HG03039 (cell line): ENCODE results near the gene TMC8.
"Not testable (repeated sequence)": the region's sequence is repeated elsewhere in the genome, so short reads cannot be mapped to it uniquely, and the experiment has no call there.

Experiments
- ATAC-seq: cut with Tn5 transposase; IDR thresholded peaks from one replicate; pipeline ENCODE4 v1.9.1; 2021; ENCODE audit warnings: mild to moderate bottlenecking, moderate library complexity; ENCODE audit not compliant: unreplicated experiment

TMC8 gene

DNA sequence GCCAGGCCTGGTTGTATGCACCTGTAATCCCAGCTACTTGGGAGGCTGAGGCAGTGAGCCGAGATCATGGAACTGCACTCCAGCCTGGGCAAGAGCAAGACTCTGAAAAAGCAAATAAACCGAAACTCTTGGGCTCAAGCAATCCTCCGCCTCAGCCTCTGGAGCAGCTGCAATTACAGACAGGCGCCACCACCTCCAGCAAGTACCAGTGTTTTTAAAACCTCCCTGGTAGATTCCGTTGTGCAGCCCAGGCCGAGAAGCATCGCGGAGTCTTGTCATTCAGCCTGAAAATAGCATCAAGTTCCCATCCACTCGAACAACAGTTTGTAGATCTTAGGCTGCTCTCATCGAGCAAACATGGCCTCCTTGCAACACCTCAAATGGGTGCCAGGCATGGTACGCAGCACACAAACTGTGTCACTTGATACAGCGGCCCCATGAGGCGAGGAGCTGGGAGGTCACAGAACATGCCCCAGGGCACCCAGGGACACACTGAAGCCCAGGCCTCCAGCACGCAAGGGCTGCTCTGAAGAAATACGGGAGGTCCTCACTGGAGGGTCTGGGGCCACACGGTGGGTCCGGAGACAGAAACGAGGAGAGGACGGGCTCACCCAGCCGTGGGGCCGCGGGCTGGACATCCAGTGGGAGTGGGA lies 20.1 kb upstream of the TMC8 start:
- ATAC-seq: no peak

DNA sequence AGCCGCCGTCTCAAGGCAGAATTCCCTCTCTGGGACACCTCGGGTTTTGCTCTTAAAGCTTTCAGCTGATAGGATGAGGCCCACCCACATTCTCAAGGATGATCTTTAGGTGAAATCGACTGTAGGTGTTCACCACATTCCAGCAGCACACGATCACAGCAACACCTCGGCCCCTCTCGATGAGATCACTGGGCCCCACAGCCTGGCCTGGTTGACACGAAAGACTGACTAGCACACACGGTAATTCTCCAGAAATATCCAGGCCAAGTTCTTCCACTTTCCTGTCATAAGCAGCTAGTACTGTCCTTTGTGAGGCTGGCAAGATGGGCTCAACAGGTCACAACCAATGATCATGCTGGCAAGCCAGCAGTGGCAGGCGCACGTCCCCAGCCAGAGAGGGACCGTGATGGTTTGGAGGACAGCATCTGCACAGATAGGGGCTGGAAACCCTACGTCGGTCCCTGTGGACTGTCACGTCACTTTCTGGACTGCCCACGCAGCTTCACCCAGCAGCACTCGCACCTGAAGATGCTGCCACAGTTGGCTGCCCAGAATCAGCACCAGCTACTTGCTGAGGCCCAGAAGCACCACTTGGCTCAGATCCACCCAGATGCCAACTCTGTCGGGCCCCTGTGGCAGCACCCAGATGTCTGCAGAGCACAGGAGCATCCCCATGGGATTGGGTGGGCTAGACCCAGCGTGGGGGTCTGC lies 19.4 kb upstream of the TMC8 start:
- ATAC-seq: no peak

- no peak for ATAC-seq
These were observed 18.6 kb upstream of the TMC8 start for GRCh38 chr17:78111727-78112517.

DNA sequence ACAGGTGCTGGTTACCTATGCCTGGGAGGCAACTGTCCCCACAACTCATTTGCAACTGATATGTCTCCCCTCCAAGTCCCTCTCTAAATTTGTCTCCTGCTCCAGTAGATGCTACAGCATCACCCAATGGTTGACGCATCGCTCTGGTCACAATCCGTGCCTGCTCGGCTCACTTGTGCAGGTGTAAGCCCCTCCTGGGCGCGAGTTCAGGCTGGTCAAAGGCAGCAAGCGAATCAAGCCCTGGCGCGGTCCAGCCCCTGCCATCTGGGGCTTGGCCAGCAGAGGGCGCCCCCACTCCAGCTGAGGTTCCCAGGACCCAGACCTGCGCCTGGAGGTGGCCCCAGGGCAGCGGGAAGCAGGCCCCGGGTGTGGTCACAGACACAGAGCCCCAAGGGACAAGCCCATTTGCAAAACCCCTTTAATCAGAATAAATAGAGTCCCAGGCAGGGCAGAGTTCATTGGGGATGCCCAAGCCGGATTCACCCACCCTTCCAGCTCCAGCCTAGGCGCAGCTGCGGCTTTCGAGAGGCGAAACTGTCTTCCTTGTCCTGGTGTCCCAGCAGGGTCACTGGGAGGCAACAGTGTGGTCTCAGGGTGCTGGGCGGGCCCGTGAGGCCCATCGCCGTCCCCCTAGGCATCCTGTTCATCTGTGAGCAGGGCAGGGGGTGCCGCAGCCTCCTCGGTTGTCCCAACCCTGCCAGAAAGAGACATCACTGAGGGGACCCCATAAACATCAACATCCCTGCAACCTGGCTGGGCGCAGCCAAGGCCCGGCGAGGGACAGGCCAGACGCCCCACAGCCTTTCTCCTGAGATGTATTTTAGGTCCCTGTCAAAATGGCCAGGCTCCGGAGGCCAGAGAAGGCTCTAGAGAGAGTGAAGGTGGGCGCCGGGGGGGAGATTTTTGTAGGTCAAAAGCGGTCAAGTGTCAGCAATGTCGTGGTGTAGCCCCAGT lies 17.8 kb upstream of the TMC8 start:
- no peak for ATAC-seq

- ATAC-seq: no peak
These were observed 16.5 kb upstream of the TMC8 start for GRCh38 chr17:78113804-78114785.

GRCh38 chr17:78114831-78115723 lies 15.5 kb upstream of the TMC8 start:
- no peak for ATAC-seq

DNA sequence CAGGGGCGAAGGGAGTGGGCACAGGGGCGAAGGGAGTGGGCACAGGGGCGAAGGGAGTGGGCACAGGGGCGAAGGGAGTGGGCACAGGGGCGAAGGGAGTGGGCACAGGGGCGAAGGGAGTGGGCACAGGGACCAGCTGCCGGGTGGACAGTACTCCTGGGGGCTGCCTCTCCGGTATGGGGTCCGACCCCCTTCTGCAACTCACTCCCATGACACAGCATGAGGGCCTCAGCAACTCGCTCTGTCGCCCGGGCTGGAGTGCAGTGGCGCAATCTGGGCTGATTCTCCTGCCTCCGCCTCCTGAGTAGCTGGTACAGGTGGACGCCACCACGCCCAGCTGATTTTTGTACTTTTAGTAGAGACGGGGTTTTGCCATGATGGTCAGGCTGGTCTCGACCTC lies 14.8 kb upstream of the TMC8 start:
- not testable (repeated sequence) for ATAC-seq

DNA sequence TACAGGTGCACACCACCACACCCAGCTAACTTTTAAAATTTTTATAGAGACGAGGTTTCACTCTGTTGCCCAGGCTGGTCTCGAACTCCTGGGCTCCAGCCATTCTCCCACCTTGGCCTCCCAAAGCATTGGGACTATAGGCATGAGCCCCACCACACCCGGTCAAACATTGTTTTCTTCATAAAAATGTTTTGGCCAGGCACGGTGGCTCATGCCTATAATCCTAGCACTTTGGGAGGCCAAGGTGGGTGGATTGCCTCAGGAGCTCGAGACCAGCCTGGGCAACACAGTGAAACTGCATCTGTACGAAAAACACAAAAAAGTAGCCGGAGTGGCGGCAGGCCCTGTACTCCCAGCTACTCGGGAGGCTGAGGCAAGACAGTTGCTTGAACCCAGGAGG lies 14.2 kb upstream of the TMC8 start:
- no peak for ATAC-seq

DNA sequence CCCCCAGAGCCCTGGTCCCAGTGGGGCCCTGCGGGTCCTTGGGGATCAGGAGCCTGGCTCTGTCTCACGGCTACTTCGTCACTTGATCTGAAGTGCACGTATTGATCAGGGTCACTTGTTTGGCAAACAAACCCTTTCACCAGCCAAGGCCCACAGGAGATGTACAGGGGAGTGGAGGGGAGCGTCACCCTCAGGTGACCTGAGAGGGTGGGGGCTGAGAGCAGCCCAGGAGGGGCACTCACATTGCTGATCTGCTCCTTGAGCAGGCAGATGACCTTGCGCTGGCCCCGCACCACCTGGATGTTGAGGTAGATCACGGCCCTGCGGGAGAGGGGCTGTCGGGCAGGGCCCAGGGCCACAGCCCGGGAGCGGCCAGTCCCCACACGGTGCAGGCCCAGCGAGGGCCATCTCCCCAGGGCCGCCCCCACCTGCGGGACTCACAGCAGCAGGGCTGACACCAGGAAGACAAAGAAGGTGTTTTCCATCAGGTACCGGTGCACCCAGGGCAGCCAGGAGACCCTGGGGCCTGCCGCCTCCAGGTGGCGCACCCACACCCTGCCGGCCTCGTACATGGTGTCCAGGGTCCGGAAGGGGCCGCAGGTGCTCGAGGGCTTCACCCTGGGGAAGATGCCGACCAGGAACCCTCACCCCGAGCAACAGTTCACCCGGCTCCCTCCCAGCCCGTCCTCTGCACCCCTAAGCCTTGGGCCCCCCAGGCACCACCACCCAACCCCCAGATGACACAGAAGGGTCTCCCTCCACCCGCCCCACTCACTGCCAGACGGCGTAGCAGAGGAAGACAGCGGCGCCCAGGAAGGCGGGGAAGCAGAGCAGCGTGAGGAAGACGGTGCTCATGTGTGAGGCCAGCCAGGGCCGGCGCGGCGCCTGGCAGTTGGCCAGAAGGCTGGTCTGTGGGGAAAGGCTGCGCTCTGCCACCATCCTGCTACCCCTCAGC lies 13.3 kb upstream of the TMC8 start:
- ATAC-seq: no peak

- no peak for ATAC-seq
These were observed 11.8 kb upstream of the TMC8 start for GRCh38 chr17:78118801-78119241.

DNA sequence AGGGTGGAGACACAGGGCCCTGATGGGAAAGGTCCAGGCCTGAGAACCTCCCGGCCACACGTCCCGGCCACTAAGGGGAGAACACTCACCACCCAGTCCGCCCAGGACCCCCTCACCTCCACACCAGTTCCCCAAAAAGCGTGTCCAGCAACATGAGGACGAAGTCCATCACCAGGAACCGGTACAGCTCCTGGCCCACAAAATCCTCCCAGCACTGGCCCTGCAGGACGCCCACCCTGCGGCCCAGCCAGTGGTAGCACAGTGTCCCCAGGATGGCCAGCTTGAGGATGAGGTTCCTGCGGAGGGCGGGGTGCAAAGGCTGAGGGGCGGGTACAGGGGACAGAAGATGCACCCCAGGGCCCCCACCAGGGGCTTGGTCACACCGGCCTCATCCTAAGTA lies 10.0 kb upstream of the TMC8 start:
- ATAC-seq: no peak

- no peak for ATAC-seq
These were observed 9.4 kb upstream of the TMC8 start for GRCh38 chr17:78120971-78121800.

DNA sequence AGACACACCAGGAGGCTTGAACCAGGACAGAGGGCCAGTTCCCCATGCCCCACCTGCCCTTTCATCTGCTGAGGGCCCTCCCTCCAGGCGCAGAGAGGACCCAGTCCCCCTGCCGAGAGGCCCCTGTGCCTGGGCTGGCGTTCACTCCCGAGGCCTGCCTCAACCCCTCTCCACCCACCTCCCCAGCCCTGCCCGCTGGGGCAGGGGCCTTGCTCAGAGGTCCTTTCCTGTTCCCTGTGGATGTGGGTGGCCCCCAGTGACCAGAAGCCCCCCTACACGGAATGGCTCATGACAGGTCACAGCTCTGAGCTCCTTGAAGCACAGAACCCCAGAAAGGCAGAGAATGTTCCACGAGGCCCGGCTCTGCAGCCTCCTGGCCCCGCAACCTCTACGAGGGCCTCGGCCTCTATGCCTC lies 8.8 kb upstream of the TMC8 start:
- no peak for ATAC-seq

GRCh38 chr17:78122216-78122930 lies 8.2 kb upstream of the TMC8 start:
- no peak for ATAC-seq

DNA sequence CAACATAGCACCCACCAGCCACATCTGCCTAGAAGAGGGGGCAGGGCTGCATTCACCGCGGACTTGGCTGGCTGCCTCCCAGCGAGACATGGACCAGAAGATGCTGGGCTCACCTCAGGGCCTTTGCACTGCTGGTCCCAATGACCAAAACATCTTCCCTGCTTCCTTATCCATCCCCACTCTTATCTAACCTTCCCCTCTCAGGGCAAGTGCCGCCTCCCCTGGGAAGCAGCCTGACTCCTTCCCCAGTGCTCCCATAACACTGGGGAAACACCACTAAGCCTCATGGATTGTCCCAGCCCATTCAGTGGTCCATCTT lies 7.7 kb upstream of the TMC8 start:
- ATAC-seq: no peak

GRCh38 chr17:78123258-78123929 lies 7.2 kb upstream of the TMC8 start:
- ATAC-seq: no peak
